ENCODE data around the gene SLAIN1. TPM values are rescaled to one million over a fixed set of nuclear protein-coding genes. Genes with fewer than 3 reads are reported as not detected.

SLAIN1 gene
- polyA plus RNA-seq, 3 donors, result 0.43 to 1.4 (median 0.75) TPM

DNA sequence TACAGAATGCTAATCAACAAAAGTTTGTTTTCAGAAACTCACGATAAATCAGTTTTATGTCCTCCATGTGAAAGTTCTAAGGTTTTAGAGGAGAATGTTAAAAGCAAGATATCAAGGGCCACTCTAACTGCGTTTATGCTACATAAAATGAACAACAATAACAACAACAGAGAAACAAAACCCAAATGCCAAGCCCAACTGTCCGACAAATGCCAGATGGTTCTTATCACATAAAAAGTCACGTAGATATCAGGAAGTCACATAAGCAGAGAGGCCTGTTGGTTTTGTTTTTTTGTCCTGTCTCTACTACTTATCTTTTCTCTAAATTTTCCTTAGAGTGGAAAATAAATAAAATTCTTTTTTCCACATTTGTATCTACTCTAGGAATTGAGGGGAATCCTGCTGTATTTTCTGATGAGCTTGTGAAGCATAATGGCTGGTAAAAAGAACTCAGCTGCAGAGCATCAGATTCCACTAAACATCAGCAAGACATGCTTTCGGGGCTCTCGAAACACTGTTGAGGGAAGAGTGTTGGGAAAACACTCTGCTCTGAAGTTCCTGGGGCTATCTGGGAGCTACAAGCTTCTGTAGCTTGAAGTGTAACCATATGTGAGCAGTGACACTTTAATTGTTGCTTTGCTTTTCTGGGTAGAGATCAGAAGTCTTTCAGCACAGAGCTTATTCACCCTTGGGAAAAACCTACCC lies 110.1 kb downstream of the SLAIN1 start:
- 100% methylated on average over 3 of the region's 6 CpGs for WGBS (ENCODE audit: insufficient coverage)
- H3K27me3 ChIP-seq (ENCODE audit: control insufficient read depth in 2 of 2, insufficient read depth in 2 of 2, low read length in 2 of 2), result no peaks in the 10 kb centered on the region
- no peaks in the 10 kb centered on the region for H3K9me3 ChIP-seq (replicated peaks in 1 of 2; ENCODE audit: control insufficient read depth in 1 of 2, insufficient read depth in 1 of 2, low read length in 2 of 2)
- no peak overlapping the region for H3K9ac ChIP-seq (ENCODE audit: insufficient read depth, low read length, poor library complexity, severe bottlenecking)
- H3K4me3 Mint-ChIP-seq, result no peak overlapping the region
- H3K9me3 Mint-ChIP-seq, result no peaks in the 10 kb centered on the region
- TF ChIP-seq, protein P1, sequence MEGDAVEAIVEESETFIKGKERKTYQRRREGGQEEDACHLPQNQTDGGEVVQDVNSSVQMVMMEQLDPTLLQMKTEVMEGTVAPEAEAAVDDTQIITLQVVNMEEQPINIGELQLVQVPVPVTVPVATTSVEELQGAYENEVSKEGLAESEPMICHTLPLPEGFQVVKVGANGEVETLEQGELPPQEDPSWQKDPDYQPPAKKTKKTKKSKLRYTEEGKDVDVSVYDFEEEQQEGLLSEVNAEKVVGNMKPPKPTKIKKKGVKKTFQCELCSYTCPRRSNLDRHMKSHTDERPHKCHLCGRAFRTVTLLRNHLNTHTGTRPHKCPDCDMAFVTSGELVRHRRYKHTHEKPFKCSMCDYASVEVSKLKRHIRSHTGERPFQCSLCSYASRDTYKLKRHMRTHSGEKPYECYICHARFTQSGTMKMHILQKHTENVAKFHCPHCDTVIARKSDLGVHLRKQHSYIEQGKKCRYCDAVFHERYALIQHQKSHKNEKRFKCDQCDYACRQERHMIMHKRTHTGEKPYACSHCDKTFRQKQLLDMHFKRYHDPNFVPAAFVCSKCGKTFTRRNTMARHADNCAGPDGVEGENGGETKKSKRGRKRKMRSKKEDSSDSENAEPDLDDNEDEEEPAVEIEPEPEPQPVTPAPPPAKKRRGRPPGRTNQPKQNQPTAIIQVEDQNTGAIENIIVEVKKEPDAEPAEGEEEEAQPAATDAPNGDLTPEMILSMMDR (IDR thresholded peaks at IDR 0.05), result no peak
- no peaks in the 10 kb centered on the region for H4K20me1 ChIP-seq (ENCODE audit: insufficient read depth, low read length)
- no peak overlapping the region for H2AFZ ChIP-seq (ENCODE audit: insufficient read depth, low read depth, low read length, poor library complexity, severe bottlenecking)
- no peak overlapping the region for H3K4me2 ChIP-seq (replicated peaks; ENCODE audit: extremely low read depth, low read length, poor library complexity, severe bottlenecking)
- H3K36me3 Mint-ChIP-seq, result no peaks in the 10 kb centered on the region
- H3K27me3 Mint-ChIP-seq (ENCODE audit: low read depth in 3 of 3), result no peaks in the 10 kb centered on the region
- peaks cover 8 to 9% of the 10 kb centered on the region in 2 donors for H3K4me1 ChIP-seq (ENCODE audit: control insufficient read depth in 1 of 2, insufficient read depth in 2 of 2, low read length in 2 of 2)
- H3K27ac Mint-ChIP-seq, result no peak overlapping the region
- H3K27ac ChIP-seq (ENCODE audit: low read depth in 1 of 2, low read length in 2 of 2), result no peak overlapping the region
- intact Hi-C loops (cut with micrococcal nuclease), result no loop called here
- no peak for DNase-seq
- H3K4me1 Mint-ChIP-seq, result peaks cover 8% of the 10 kb centered on the region
- no peaks in the 10 kb centered on the region for H3K79me2 ChIP-seq (ENCODE audit: insufficient read depth, low read length)
- H3K36me3 ChIP-seq (replicated peaks in 1 of 2; ENCODE audit: control insufficient read depth in 1 of 2, insufficient read depth in 2 of 2, low read length in 2 of 2), result no peaks in the 10 kb centered on the region
- H3K4me3 ChIP-seq (replicated peaks in 1 of 3; ENCODE audit: low read depth in 2 of 3, low read length in 3 of 3), result no peak overlapping the region

DNA sequence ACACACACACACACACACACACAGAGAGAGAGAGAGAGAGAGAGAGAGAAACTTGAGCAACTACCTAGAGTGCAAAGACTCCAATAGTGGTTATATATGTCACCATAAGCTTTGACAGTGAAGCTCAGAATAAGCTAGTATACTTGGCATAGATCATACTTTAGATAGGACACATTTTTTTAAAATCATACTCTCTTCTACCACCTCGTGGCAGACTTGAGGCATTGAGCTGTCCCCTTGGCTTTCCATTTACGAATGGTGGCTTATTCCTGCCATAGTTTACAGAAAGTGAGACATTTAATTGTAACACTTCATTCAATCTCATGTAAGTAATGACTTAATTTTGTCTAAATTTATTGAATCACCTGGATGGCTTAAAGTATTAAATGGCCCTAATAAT lies 112.9 kb downstream of the SLAIN1 start:
- peak in 1 of 3 donors; percentile 11 for DNase-seq
- peaks cover 16% of the 10 kb centered on the region for H3K4me1 Mint-ChIP-seq
- Histone ChIP-seq H4K20me1 (ENCODE audit: insufficient read depth, low read length) (no peaks in the 10 kb centered on the region), H3K79me2 (ENCODE audit: insufficient read depth, low read length) (no peaks in the 10 kb centered on the region), H3K4me1 (ENCODE audit: control insufficient read depth in 1 of 2, insufficient read depth in 2 of 2, low read length in 2 of 2) (peaks cover 11 to 14% of the 10 kb centered on the region in 2 donors), H3K9me3 (replicated peaks in 1 of 2; ENCODE audit: control insufficient read depth in 1 of 2, insufficient read depth in 1 of 2, low read length in 2 of 2) (no peaks in the 10 kb centered on the region), H3K27ac (ENCODE audit: low read depth in 1 of 2, low read length in 2 of 2) (no peak overlapping the region), H3K4me2 (replicated peaks; ENCODE audit: extremely low read depth, low read length, poor library complexity, severe bottlenecking) (peak overlapping the region; percentile 0), H3K4me3 (replicated peaks in 1 of 3; ENCODE audit: low read depth in 2 of 3, low read length in 3 of 3) (no peak overlapping the region), H2AFZ (ENCODE audit: insufficient read depth, low read depth, low read length, poor library complexity, severe bottlenecking) (no peak overlapping the region), H3K36me3 (replicated peaks in 1 of 2; ENCODE audit: control insufficient read depth in 1 of 2, insufficient read depth in 2 of 2, low read length in 2 of 2) (no peaks in the 10 kb centered on the region), H3K9ac (ENCODE audit: insufficient read depth, low read length, poor library complexity, severe bottlenecking) (no peak overlapping the region), H3K27me3 (ENCODE audit: control insufficient read depth in 2 of 2, insufficient read depth in 2 of 2, low read length in 2 of 2) (no peaks in the 10 kb centered on the region)
- TF ChIP-seq, protein P1 (IDR thresholded peaks at IDR 0.05), result peak; percentile 22
- no peaks in the 10 kb centered on the region for H3K27me3 Mint-ChIP-seq (ENCODE audit: low read depth in 3 of 3)
- H3K27ac Mint-ChIP-seq, result no peak overlapping the region
- peaks cover 0 to 4% (median 0%) of the 10 kb centered on the region in 7 donors for H3K9me3 Mint-ChIP-seq
- no peaks in the 10 kb centered on the region for H3K36me3 Mint-ChIP-seq
- intact Hi-C loops (cut with micrococcal nuclease), result no loop called here
- H3K4me3 Mint-ChIP-seq, result no peak overlapping the region
- no CpG with 5 or more reads among the region's 2 CpGs for WGBS (ENCODE audit: insufficient coverage)

Measured in CD14-positive monocyte (primary cell).